GM12878 (cell line): Measurements from ENCODE around the gene SEM1. TPM values are rescaled to one million over a fixed set of nuclear protein-coding genes. Genes with fewer than 3 reads are reported as not detected.
"Not testable (repeated sequence)": the region's sequence is repeated elsewhere in the genome, so short reads cannot be mapped to it uniquely, and the experiment has no call there.

Source experiments
- ATAC-seq: fragments of 200-7000 bp; cut with Tn5 transposase; 3 replicates; pipeline ENCODE4 v1.9.1; 2020; ENCODE audit warnings: mild to moderate bottlenecking, moderate library complexity
- BruUV-seq: library from RNA; stranded (reverse); fragments of 400-500 nt; replicated peaks from 2 replicates; lab custom pipeline; 2021; lab: Mats Ljungman, UMichigan
- CTCF ChIA-PET: fragments of 300-600 bp; sonication (Branson Sonifier 250); formaldehyde crosslinking; extraction: SDS; loops from one replicate; lab custom pipeline; 2021; ENCODE audit warnings: inconsistent platforms; lab: Yijun Ruan, JAX
- POLR2A ChIA-PET: fragments of 350-600 bp; formaldehyde crosslinking; extraction: SDS; loops from one replicate; lab custom pipeline; 2021; ENCODE audit warnings: inconsistent platforms; lab: Charles Lee
- RAD21 ChIA-PET: fragments of 300-600 bp; sonication (Branson Sonifier 250); formaldehyde crosslinking; loops from one replicate; lab custom pipeline; 2023; ENCODE audit warnings: antibody characterized with exemption; ENCODE audit not compliant: unreplicated experiment; lab: Charles Lee
- SMC1A ChIA-PET: fragments of 300-600 bp; sonication (Branson Sonifier 250); formaldehyde crosslinking; loops from one replicate; lab custom pipeline; 2023; ENCODE audit not compliant: unreplicated experiment, uncharacterized antibody; lab: Charles Lee
- DNase-seq: peaks from one replicate; pipeline ENCODE4 v3.0.0-alpha.2; 2011; ENCODE audit warnings: low read depth, low spot score
- FAIRE-seq: peaks from 3 replicates; lab custom pipeline; 2011; peaks lifted over from hg19 to GRCh38; lab: Jason Lieb, UNC
- H2AFZ ChIP-seq: 2 replicates; pipeline ENCODE4 v1.6.0; 2011; ENCODE audit warnings: low read depth, low read length, control low read depth; ENCODE audit not compliant: control insufficient read depth
- H3K27ac ChIP-seq: 2 replicates; pipeline ENCODE4 v1.5.1; 2011; ENCODE audit warnings: control low read depth; ENCODE audit not compliant: control insufficient read depth, insufficient read depth
- H3K27me3 ChIP-seq, 2 experiments: replicated peaks in 1 of 2; 2 replicates each; pipeline versions ENCODE4 v1.6.0 to v1.6.1; 2011; ENCODE audit warnings: low read length in 1 of 2; ENCODE audit not compliant: control insufficient read depth in 2 of 2, insufficient read depth in 2 of 2
- H3K36me3 ChIP-seq, 2 experiments: 2 replicates each; pipeline ENCODE4 v1.5.1; 2011; ENCODE audit warnings: low read length in 1 of 2; ENCODE audit not compliant: control insufficient read depth in 2 of 2, insufficient read depth in 2 of 2
- H3K4me1 ChIP-seq: 2 replicates; pipeline ENCODE4 v1.6.1; 2011; ENCODE audit warnings: mild to moderate bottlenecking, low read length, moderate library complexity, mixed read lengths; ENCODE audit not compliant: control insufficient read depth, insufficient read depth
- H3K4me2 ChIP-seq: 2 replicates; pipeline ENCODE4 v1.6.0; 2011; ENCODE audit warnings: control low read depth; ENCODE audit not compliant: control insufficient read depth, insufficient read depth
- H3K4me3 ChIP-seq: fragments of 200-600 bp; sonication (generic); 2 replicates; pipeline ENCODE4 v1.5.1; 2016
- H3K79me2 ChIP-seq: 2 replicates; pipeline ENCODE4 v1.6.0; 2011; ENCODE audit warnings: low read length; ENCODE audit not compliant: control insufficient read depth, insufficient read depth
- H3K9ac ChIP-seq: 2 replicates; pipeline ENCODE4 v1.8.0; 2011; ENCODE audit warnings: low read length, control low read depth, mixed read lengths; ENCODE audit not compliant: control insufficient read depth, insufficient read depth
- H3K9me3 ChIP-seq: replicated peaks from 3 replicates; pipeline ENCODE4 v1.5.1; 2011; ENCODE audit warnings: mild to moderate bottlenecking, low read length; ENCODE audit not compliant: control insufficient read depth, insufficient read depth
- H4K20me1 ChIP-seq: 2 replicates; pipeline ENCODE4 v1.6.0; 2011; ENCODE audit not compliant: control insufficient read depth, insufficient read depth
- ATF7 ChIP-seq: fragments of 450-650 bp; IDR thresholded peaks from 2 replicates; pipeline ENCODE4 v1.6.1; 2016; ENCODE audit warnings: low read depth, mild to moderate bottlenecking
- CBX5 ChIP-seq: sonication (generic); IDR thresholded peaks from 2 replicates; pipeline ENCODE4 v1.6.1; 2016; ENCODE audit warnings: low read depth, moderate library complexity, mild to moderate bottlenecking, inconsistent platforms
- DPF2 ChIP-seq: fragments of 450-650 bp; IDR thresholded peaks from 2 replicates; pipeline ENCODE4 v1.6.1; 2017; ENCODE audit warnings: mild to moderate bottlenecking
- ELK1 ChIP-seq: IDR thresholded peaks from 2 replicates; pipeline ENCODE4 v1.6.1; 2012; ENCODE audit warnings: low read depth, low read length, improper control_type of control experiment
- IRF3 ChIP-seq: fragments of 450-650 bp; IDR thresholded peaks from 2 replicates; pipeline ENCODE4 v1.6.1; 2014; ENCODE audit warnings: mild to moderate bottlenecking
- IRF5 ChIP-seq: fragments of 450-650 bp; IDR thresholded peaks from 2 replicates; pipeline ENCODE4 v1.6.1; 2017; ENCODE audit warnings: borderline replicate concordance
- RELB ChIP-seq: fragments of 450-650 bp; IDR thresholded peaks from 2 replicates; pipeline ENCODE4 v1.6.1; 2017; ENCODE audit warnings: low read depth, mild to moderate bottlenecking, moderate library complexity
- YBX1 ChIP-seq: fragments of 450-650 bp; IDR thresholded peaks from 2 replicates; pipeline ENCODE4 v1.6.1; 2016; ENCODE audit warnings: antibody characterized with exemption
- ZBED1 ChIP-seq: IDR thresholded peaks from 2 replicates; pipeline ENCODE4 v1.6.1; 2016; ENCODE audit warnings: borderline replicate concordance
- ZNF622 ChIP-seq: fragments of 450-650 bp; IDR thresholded peaks from 2 replicates; pipeline ENCODE4 v1.6.1; 2017; ENCODE audit warnings: mild to moderate bottlenecking, inconsistent platforms
- WGBS: methylation state at CpG from one replicate; pipeline ENCODE4 v1.1.6; 2016; ENCODE audit warnings: low lambda C conversion rate; ENCODE audit not compliant: insufficient replicate concordance, insufficient coverage; ENCODE audit errors: missing lambda C conversion rate; 5-methylcytosine and 5-hydroxymethylcytosine counted together
- in situ Hi-C: fragments of 300-500 bp; cut with MboI; formaldehyde crosslinking; loops from 9 replicates; pipeline ENCODE4 v1.14.3; 2018; ENCODE audit warnings: mixed read lengths
- intact Hi-C: fragments of 100-400 bp; cut with micrococcal nuclease; formaldehyde crosslinking; loops from one replicate; pipeline ENCODE4 v1.14.2; 2022; ENCODE audit not compliant: unreplicated experiment
- polyA plus RNA-seq, 11 experiments: library from polyadenylated mRNA; depleted of rRNA in 4 of 11; unstranded in 6 of 11; stranded (reverse) in 5 of 11; fragments of >200 nt; fragmentation: Nextera tagmentation in 4 of 11; fragmentation: Illumina TruSeq in 1 of 11; extraction: Ambion mirVana in 4 of 11; extraction: Trizol in 1 of 11; gene quantifications; 1 replicate in 1 of 11; 2 replicates in 10 of 11; pipeline versions ENCODE4 v1.2.1 to v1.2.3, GENCODE V29; 2011 to 2016; ENCODE audit warnings: inconsistent platforms in 2 of 11, missing spikeins in 2 of 11, low read depth in 1 of 11
- total RNA-seq, 4 experiments: library from RNA; depleted of rRNA in 3 of 4; stranded (reverse); fragments of >200 nt in 3 of 4; fragmentation: Illumina TruSeq in 1 of 4; extraction: Trizol in 1 of 4; gene quantifications; 2 replicates each; pipeline versions ENCODE4 v1.2.1 to v1.2.3, GENCODE V29; 2013 to 2021

Gene SEM1
- total and polyA plus RNA-seq, 10 of the 15 experiments (the other 5 are each of a cell fraction or from before 2014, with no cell fraction given): 44.6 to 606 (median 356) TPM

- TF ChIP-seq IRF5: no peak
- 0 out of 2 replicates have a peak, but pooled peaks have one; percentile 38 for TF ChIP-seq ZBED1
- no peak for TF ChIP-seq YBX1
- TF ChIP-seq DPF2: no peak
- no peak for TF ChIP-seq ATF7
- peak; percentile 93 for TF ChIP-seq CBX5
- no peak for TF ChIP-seq ELK1
- TF ChIP-seq ZNF622: no peak
- TF ChIP-seq RELB: peak; percentile 87
- no peak for TF ChIP-seq IRF3
Observed at GRCh38 chr7:96709381-96710228, at the start of gene SEM1 (continued).

DNA sequence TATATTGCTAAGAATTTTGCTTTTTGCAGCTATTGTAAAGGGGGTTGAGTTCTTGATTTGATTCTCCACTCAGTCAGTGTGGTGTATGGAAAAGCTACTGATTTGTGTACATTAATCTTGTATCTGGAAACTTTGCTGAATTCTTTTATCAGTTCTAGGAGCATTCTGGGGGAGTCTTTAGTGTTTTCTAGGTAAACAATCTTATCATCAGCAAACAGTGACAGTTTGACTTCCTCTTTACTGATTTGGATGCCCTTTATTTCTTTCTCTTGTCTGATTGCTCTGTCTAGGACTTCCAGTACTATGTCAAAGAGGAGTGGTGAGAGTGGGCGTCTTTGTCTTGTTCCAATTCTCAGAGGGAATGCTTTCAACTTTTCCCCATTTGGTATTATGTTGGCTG lies 48.2 kb upstream of the SEM1 start:
- POLR2A ChIA-PET, CTCF ChIA-PET, H3K79me2 ChIP-seq, H3K36me3 ChIP-seq, in situ Hi-C loops, H3K27me3 ChIP-seq, SMC1A ChIA-PET, H3K4me1 ChIP-seq, FAIRE-seq, H2AFZ ChIP-seq, intact Hi-C loops, H3K9me3 ChIP-seq, BruUV-seq, H3K9ac ChIP-seq, H4K20me1 ChIP-seq, H3K4me3 ChIP-seq, H3K27ac ChIP-seq, H3K4me2 ChIP-seq, ATAC-seq, RAD21 ChIA-PET, DNase-seq: not testable (repeated sequence)
- WGBS: 0% methylated on average over 1 of the region's 1 CpG
